Neural crest cell (in vitro differentiated cells): ENCODE data around the gene SHB. TPM values are rescaled to one million over a fixed set of nuclear protein-coding genes. Genes with fewer than 3 reads are reported as not detected.

Source experiments
- DNase-seq: peaks from one replicate; pipeline ENCODE4 v3.0.0; 2021; ENCODE audit warnings: low read depth, mixed read lengths, low spot score
- H3K27ac Mint-ChIP-seq: one replicate; pipeline ENCODE4 v1.8.0; 2021; ENCODE audit warnings: mild to moderate bottlenecking, mixed read lengths; ENCODE audit not compliant: unreplicated experiment
- H3K27me3 Mint-ChIP-seq: 2 replicates; pipeline ENCODE4 v1.8.0; 2021; ENCODE audit warnings: low read depth, mild to moderate bottlenecking, mixed read lengths
- H3K36me3 Mint-ChIP-seq: 2 replicates; pipeline ENCODE4 v1.8.0; 2021; ENCODE audit warnings: low read depth, mild to moderate bottlenecking, mixed read lengths
- H3K4me1 Mint-ChIP-seq: 2 replicates; pipeline ENCODE4 v1.8.0; 2021; ENCODE audit warnings: mixed read lengths
- H3K4me3 Mint-ChIP-seq: one replicate; pipeline ENCODE4 v1.8.0; 2021; ENCODE audit warnings: mild to moderate bottlenecking, mixed read lengths
- H3K9me3 Mint-ChIP-seq: 2 replicates; pipeline ENCODE4 v1.8.0; 2021; ENCODE audit warnings: mixed read lengths
- total RNA-seq: library from RNA; stranded (reverse); gene quantifications from 2 replicates; pipeline ENCODE4 v1.2.1, GENCODE V29; 2021
- TF ChIP-seq, protein P1 (sequence below): fragments of 200-600 bp; sonication (generic); conservative IDR thresholded peaks from 2 replicates; pipeline ENCODE4 v1.5.0; 2021; ENCODE audit warnings: antibody characterized with exemption, mild to moderate bottlenecking

SHB gene
- total RNA-seq, 1 donor from 2014 or later = 4.6 TPM

DNA sequence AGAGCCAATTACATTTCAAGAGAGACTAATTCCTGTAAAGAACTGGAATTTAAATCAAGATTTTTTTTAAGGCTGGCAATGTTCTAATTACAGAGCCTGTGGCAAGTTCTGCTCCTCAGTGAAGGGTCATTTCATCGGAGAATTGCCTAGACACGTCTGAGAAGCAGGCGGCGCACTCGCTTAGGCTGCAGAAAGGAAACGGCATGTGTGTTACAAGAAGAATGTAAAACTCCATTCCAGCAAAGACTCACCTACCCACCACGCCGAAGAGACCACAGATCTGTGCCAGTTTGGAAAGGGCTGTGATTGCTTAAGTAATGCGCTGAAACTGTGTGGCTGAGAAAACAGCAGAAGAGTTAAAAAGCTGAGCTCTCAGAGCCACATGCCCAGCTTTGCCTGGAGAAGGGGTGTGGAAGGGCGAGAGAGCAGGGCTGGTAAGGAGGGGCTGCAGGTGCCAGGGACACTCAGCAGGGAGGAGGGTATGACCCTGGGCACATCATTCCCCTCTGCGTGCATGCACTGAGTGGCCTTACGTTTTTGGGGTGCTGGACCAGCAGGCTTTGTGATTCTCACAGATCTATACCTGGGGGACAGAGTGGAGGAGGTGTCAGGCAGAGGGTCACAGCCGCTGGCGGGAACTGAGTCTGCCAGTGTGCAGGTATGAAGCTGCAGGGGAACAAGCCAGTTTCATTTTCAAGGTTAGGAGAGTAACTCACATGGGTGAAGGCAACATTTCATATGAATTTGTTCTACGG, 147.3 kb downstream of the SHB start:
- Mint-ChIP-seq H3K4me3 (no peak overlapping the region), H3K27me3 (no peaks in the 10 kb centered on the region)

DNA sequence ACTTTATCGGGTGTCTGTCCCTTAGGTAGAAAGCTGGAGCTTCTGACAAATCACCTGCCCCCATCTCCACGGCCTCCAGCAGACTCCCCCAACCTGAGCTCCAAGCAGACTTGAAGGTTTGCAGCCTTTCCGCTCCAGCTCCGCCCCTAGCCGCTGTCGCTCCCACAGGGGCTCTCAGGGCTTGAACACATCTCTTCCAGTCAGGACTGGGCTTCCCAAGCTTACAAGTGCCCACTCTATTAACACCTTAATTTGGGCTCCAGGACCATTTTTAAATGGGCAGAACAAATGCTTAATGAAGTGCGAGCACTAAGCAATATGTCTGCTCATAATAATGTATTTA, 147.9 kb downstream of the SHB start:
- Mint-ChIP-seq H3K9me3 (no peaks in the 10 kb centered on the region), H3K4me1 (peaks cover 52% of the 10 kb centered on the region), H3K4me3 (no peak overlapping the region), H3K27me3 (no peaks in the 10 kb centered on the region), H3K36me3 (no peaks in the 10 kb centered on the region), H3K27ac (peak overlapping the region; percentile 19)
- DNase-seq = no peak
- TF ChIP-seq, protein P1, sequence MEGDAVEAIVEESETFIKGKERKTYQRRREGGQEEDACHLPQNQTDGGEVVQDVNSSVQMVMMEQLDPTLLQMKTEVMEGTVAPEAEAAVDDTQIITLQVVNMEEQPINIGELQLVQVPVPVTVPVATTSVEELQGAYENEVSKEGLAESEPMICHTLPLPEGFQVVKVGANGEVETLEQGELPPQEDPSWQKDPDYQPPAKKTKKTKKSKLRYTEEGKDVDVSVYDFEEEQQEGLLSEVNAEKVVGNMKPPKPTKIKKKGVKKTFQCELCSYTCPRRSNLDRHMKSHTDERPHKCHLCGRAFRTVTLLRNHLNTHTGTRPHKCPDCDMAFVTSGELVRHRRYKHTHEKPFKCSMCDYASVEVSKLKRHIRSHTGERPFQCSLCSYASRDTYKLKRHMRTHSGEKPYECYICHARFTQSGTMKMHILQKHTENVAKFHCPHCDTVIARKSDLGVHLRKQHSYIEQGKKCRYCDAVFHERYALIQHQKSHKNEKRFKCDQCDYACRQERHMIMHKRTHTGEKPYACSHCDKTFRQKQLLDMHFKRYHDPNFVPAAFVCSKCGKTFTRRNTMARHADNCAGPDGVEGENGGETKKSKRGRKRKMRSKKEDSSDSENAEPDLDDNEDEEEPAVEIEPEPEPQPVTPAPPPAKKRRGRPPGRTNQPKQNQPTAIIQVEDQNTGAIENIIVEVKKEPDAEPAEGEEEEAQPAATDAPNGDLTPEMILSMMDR = no peak

More for the DNA sequence above, 147.3 kb downstream of the SHB start:
- peaks cover 50% of the 10 kb centered on the region for H3K4me1 Mint-ChIP-seq
- H3K27ac Mint-ChIP-seq = no peak overlapping the region
- DNase-seq = no peak
- H3K36me3 Mint-ChIP-seq = no peaks in the 10 kb centered on the region
- no peaks in the 10 kb centered on the region for H3K9me3 Mint-ChIP-seq
- TF ChIP-seq, protein P1 = no peak

DNA sequence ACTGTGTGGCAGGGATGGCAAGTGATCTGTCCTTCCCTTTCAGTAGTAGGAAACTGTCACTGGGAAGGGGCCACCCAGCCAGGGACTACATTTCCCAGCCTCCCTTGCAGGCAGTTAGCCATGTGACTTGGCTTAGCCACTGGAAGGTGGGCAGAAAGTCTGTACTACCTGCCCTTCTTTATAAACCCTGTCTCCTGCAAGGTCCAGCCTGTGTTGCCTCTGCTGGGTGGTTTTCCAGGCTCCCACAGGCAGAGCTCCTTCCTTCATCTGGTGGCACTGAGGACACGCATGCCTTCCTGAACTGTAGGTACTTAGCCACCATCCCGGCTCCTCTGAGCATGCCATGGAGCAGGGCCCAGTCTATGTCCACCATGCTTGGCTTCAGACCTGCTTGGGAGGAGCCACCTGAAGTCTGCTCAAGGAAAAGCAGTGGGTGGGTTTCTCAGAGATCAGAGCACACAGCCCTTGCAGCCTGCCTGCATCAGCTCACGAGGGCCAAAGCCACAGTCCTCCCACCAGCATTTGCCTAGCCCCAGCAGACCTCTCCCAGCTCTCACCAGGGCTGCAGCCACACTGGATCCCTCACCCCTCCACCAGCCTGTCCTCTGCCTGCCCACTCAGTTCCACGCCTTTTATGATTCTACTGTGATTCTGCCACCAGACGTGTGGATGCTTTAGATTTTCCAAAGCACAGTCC, 148.4 kb downstream of the SHB start:
- no peak for DNase-seq
- Mint-ChIP-seq H3K27ac (peak overlapping the region; percentile 75), H3K4me3 (peak overlapping the region; percentile 23), H3K27me3 (no peaks in the 10 kb centered on the region), H3K9me3 (no peaks in the 10 kb centered on the region), H3K4me1 (peaks cover 51% of the 10 kb centered on the region), H3K36me3 (no peaks in the 10 kb centered on the region)
- TF ChIP-seq, protein P1 = no peak

DNA sequence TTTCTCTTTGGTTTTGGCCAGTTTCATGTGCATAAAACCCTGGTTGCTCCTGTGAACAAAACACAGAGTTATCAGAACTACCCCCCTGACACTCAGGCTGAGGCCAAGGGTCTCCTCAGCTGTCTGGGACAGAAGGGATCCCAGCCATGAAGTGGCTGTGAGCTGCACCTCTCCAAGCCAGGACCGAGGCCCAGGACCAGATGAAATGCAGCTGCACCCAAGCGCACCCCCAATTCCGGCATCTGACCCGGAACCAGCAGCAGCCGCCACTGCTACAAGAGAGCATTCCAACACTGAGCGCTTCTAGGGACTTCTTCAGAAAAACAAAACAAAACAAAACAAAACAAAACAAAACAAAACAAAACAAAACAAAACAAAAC, 149.1 kb downstream of the SHB start:
- no peak overlapping the region for H3K4me3 Mint-ChIP-seq
- H3K27me3 Mint-ChIP-seq = no peaks in the 10 kb centered on the region
- H3K4me1 Mint-ChIP-seq = peaks cover 45% of the 10 kb centered on the region
- H3K36me3 Mint-ChIP-seq = no peaks in the 10 kb centered on the region
- TF ChIP-seq, protein P1 = no peak
- no peak for DNase-seq
- no peaks in the 10 kb centered on the region for H3K9me3 Mint-ChIP-seq
- H3K27ac Mint-ChIP-seq = no peak overlapping the region

DNA sequence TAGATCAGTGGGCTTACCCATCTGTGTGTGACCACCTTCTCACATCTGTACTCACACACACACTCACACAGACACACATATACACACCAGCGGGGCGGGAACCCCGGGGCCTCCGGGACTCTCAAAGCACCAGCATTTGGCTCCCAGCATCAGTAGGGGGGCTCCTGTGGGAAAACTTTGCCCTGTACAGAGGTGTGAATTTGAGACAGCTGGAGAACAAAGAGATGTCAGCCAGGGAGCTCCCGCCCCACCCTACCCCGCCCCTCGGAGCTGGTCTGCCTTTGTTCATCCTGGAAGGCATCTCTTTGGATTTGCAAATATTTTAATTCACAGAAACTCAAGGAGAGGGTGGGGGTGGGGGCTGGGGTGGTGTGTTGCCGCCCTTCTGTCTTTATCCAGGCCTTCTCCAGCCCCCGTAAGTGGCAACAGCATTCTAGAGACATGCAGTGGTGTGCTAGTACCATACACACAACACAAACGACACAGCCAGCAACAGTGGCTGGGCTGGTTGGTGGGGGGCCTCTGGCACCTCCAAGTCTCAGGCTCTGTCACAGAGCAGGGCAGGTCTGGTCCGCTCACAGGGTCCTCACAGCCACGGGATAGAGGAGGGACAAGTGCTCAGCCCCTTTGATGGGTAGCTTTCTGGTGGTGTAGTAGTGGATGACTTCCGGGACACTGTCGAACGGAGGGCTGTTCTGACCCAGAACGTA, 149.6 kb downstream of the SHB start:
- no peak overlapping the region for H3K27ac Mint-ChIP-seq
- no peak overlapping the region for H3K4me3 Mint-ChIP-seq
- H3K27me3 Mint-ChIP-seq = no peaks in the 10 kb centered on the region
- no peaks in the 10 kb centered on the region for H3K36me3 Mint-ChIP-seq
- peaks cover 45% of the 10 kb centered on the region for H3K4me1 Mint-ChIP-seq
- TF ChIP-seq, protein P1 = no peak
- no peak for DNase-seq
- no peaks in the 10 kb centered on the region for H3K9me3 Mint-ChIP-seq
